Ascending aorta (tissue), 2 donors: ENCODE measurements around the gene HIVEP3. TPM values are rescaled to one million over a fixed set of nuclear protein-coding genes. Genes with fewer than 3 reads are reported as not detected.

Source experiments
- DNase-seq, 2 donors: peaks; one replicate each; pipeline ENCODE4 v3.0.0-alpha.2; 2019; ENCODE audit warnings: low spot score in 2 of 2
- H3K27ac ChIP-seq, 2 donors: fragments of 200-600 bp; sonication (generic); one replicate each; pipeline ENCODE4 v1.5.1; 2016 to 2017; ENCODE audit warnings: mild to moderate bottlenecking in 1 of 2
- H3K27me3 ChIP-seq: fragments of 200-600 bp; sonication (generic); one replicate; pipeline ENCODE4 v1.5.1; 2017
- H3K36me3 ChIP-seq, 2 donors: fragments of 200-600 bp; sonication (generic); one replicate each; pipeline ENCODE4 v1.5.1; 2016
- H3K4me1 ChIP-seq, 2 donors: fragments of 200-600 bp; sonication (generic); one replicate each; pipeline ENCODE4 v1.5.1; 2016 to 2017; ENCODE audit warnings: mild to moderate bottlenecking in 1 of 2
- H3K4me3 ChIP-seq, 2 donors: fragments of 200-600 bp; sonication (generic); one replicate each; pipeline ENCODE4 v1.5.1; 2016 to 2017; ENCODE audit warnings: mild to moderate bottlenecking in 1 of 2
- H3K9me3 ChIP-seq, 2 donors: fragments of 200-600 bp; sonication (generic); one replicate each; pipeline ENCODE4 v1.5.1; 2016
- CTCF ChIP-seq, 3 experiments: fragments of 200-600 bp in 2 of 3; fragments of 450-650 bp in 1 of 3; sonication (generic) in 2 of 3; IDR thresholded peaks; one replicate each; pipeline ENCODE4 v1.5.1; 2016 to 2019; ENCODE audit warnings: antibody characterized with exemption in 3 of 3, mild to moderate bottlenecking in 1 of 3, moderate library complexity in 1 of 3
- intact Hi-C: fragments of 100-400 bp; cut with DNase I; formaldehyde crosslinking; loops from one replicate; pipeline ENCODE4 v1.15.1; 2023
- total RNA-seq: library from RNA; depleted of rRNA; stranded (reverse); fragments of >200 nt; gene quantifications from one replicate; pipeline ENCODE4 v1.1.0, GENCODE V29; 2016

The HIVEP3 gene
- total RNA-seq, 1 donor from 2014 or later: 0.32 TPM

- H3K36me3 ChIP-seq: no peaks in the 10 kb centered on the region
- intact Hi-C loops: no loop called here
- H3K27me3 ChIP-seq: no peaks in the 10 kb centered on the region
- no peaks in the 10 kb centered on the region for H3K4me1 ChIP-seq
- H3K27ac ChIP-seq: peak overlapping the region; percentile 7 to 33
- TF ChIP-seq CTCF (IDR thresholded peaks at IDR 0.05): no peak
- DNase-seq: peak; percentile 66 to 88
- no peak overlapping the region for H3K4me3 ChIP-seq
- H3K9me3 ChIP-seq: no peaks in the 10 kb centered on the region
Observed at GRCh38 chr1:41739061-41739955, 179.4 kb downstream of the HIVEP3 start.

- H3K36me3 ChIP-seq: no peaks in the 10 kb centered on the region
- H3K27me3 ChIP-seq: no peaks in the 10 kb centered on the region
- H3K4me1 ChIP-seq: no peaks in the 10 kb centered on the region
- H3K9me3 ChIP-seq: no peaks in the 10 kb centered on the region
- intact Hi-C loops: no loop called here
- no peak for DNase-seq
- H3K27ac ChIP-seq: peak overlapping the region in 1 of 2 donors; percentile 7
- no peak for TF ChIP-seq CTCF (IDR thresholded peaks at IDR 0.05)
- no peak overlapping the region for H3K4me3 ChIP-seq
Observed at GRCh38 chr1:41738475-41738874, 180.2 kb downstream of the HIVEP3 start.

- no peaks in the 10 kb centered on the region for H3K4me1 ChIP-seq
- intact Hi-C loops: no loop called here
- TF ChIP-seq CTCF (IDR thresholded peaks at IDR 0.05): no peak
- H3K27me3 ChIP-seq: no peaks in the 10 kb centered on the region
- no peak overlapping the region for H3K4me3 ChIP-seq
- no peaks in the 10 kb centered on the region for H3K36me3 ChIP-seq
- no peaks in the 10 kb centered on the region for H3K9me3 ChIP-seq
- H3K27ac ChIP-seq: no peak overlapping the region
- no peak for DNase-seq
Observed at GRCh38 chr1:41738006-41738405, 180.7 kb downstream of the HIVEP3 start.

GRCh38 chr1:41735631-41736260 is 183.0 kb downstream of the HIVEP3 start:
- Histone ChIP-seq H3K36me3 (no peaks in the 10 kb centered on the region), H3K27me3 (no peaks in the 10 kb centered on the region), H3K4me3 (no peak overlapping the region), H3K27ac (no peak overlapping the region), H3K9me3 (no peaks in the 10 kb centered on the region), H3K4me1 (no peaks in the 10 kb centered on the region)
- no peak for DNase-seq
- no peak for TF ChIP-seq CTCF (IDR thresholded peaks at IDR 0.05)
- intact Hi-C loops: no loop called here

GRCh38 chr1:41735139-41735538 is 183.6 kb downstream of the HIVEP3 start:
- H3K4me3 ChIP-seq: no peak overlapping the region
- DNase-seq: no peak
- no peaks in the 10 kb centered on the region for H3K36me3 ChIP-seq
- H3K4me1 ChIP-seq: no peaks in the 10 kb centered on the region
- no peak overlapping the region for H3K27ac ChIP-seq
- intact Hi-C loops: no loop called here
- no peaks in the 10 kb centered on the region for H3K27me3 ChIP-seq
- no peak for TF ChIP-seq CTCF (IDR thresholded peaks at IDR 0.05)
- H3K9me3 ChIP-seq: no peaks in the 10 kb centered on the region
